HCT116 (cell line): Measurements from ENCODE around the gene TMEM9B. TPM values are rescaled to one million over a fixed set of nuclear protein-coding genes. Genes with fewer than 3 reads are reported as not detected.

Source experiments
- ATAC-seq: fragments of 200-7000 bp; cut with Tn5 transposase; 2 replicates; pipeline ENCODE4 v1.9.1; 2020; ENCODE audit warnings: mild to moderate bottlenecking, moderate library complexity
- BruUV-seq: library from RNA; stranded (reverse); fragments of 400-500 nt; replicated peaks from 2 replicates; lab custom pipeline; 2021; lab: Mats Ljungman, UMichigan
- CTCF ChIA-PET: fragments of 300-600 bp; sonication (Branson Sonifier 250); formaldehyde crosslinking; loops from one replicate; lab custom pipeline; 2021; ENCODE audit warnings: antibody characterized with exemption; lab: Charles Lee
- POLR2A ChIA-PET: fragments of 300-600, 350-600 bp; sonication (Branson Sonifier 250); formaldehyde crosslinking; loops from one replicate; lab custom pipeline; 2021; ENCODE audit warnings: antibody characterized with exemption; lab: Charles Lee
- RAD21 ChIA-PET, 2 experiments: fragments of 300-600 bp; sonication (Branson Sonifier 250); formaldehyde crosslinking; loops; one replicate each; lab custom pipeline; 2023; ENCODE audit warnings: low total read pairs in 2 of 2; ENCODE audit not compliant: uncharacterized antibody in 2 of 2, unreplicated experiment in 2 of 2, low non-redundant PET in 1 of 2; lab: Charles Lee
- DNase-seq: peaks from one replicate; pipeline ENCODE4 v3.0.0-alpha.2; 2010; ENCODE audit warnings: low read depth, low spot score
- H2AFZ ChIP-seq: fragments of 200-600 bp; shearing (Covaris generic), sonication (generic); 2 replicates; pipeline ENCODE4 v1.6.1; 2017; ENCODE audit warnings: low read depth, mixed run types, mixed read lengths, antibody characterized with exemption, low read length; ENCODE audit not compliant: poor library complexity, severe bottlenecking
- H3K27ac ChIP-seq: 2 replicates; pipeline ENCODE4 v1.5.1; 2012; ENCODE audit warnings: low read depth, low read length
- H3K27me3 ChIP-seq: fragments of 200-600 bp; sonication (generic); 2 replicates; pipeline ENCODE4 v1.6.1; 2016; ENCODE audit warnings: mixed run types, low read length, mixed read lengths; ENCODE audit not compliant: insufficient read depth
- H3K36me3 ChIP-seq, 2 experiments: fragments of 200-500 bp in 1 of 2; fragments of 200-600 bp in 1 of 2; sonication (Bioruptor generic) in 1 of 2; sonication (generic) in 1 of 2; 2 replicates each; pipeline versions ENCODE4 v1.5.1 to v1.6.1; 2014 to 2016; ENCODE audit warnings: low read length in 2 of 2, inconsistent platforms in 1 of 2, mixed read lengths in 1 of 2, mixed run types in 1 of 2; ENCODE audit not compliant: insufficient read depth in 2 of 2, control insufficient read depth in 1 of 2
- H3K4me1 ChIP-seq, 2 experiments: fragments of 200-600 bp in 1 of 2; sonication (generic) in 1 of 2; 2 replicates each; pipeline versions ENCODE4 v1.5.1 to v1.6.1; 2012 to 2017; ENCODE audit warnings: low read length in 2 of 2, inconsistent platforms in 1 of 2, mild to moderate bottlenecking in 1 of 2, mixed read lengths in 1 of 2, mixed run types in 1 of 2, moderate library complexity in 1 of 2; ENCODE audit not compliant: insufficient read depth in 2 of 2, control insufficient read depth in 1 of 2
- H3K4me2 ChIP-seq: fragments of 200-600 bp; sonication (generic); 2 replicates; pipeline ENCODE4 v1.6.1; 2017; ENCODE audit warnings: mixed run types, low read length, mixed read lengths
- H3K4me3 ChIP-seq, 2 experiments: fragments of 200-600 bp in 1 of 2; sonication (generic) in 1 of 2; replicated peaks in 1 of 2; 2 replicates each; pipeline ENCODE4 v1.5.1; 2011 to 2016; ENCODE audit warnings: low read length in 2 of 2, control low read depth in 1 of 2, low read depth in 1 of 2, mild to moderate bottlenecking in 1 of 2, mixed read lengths in 1 of 2, mixed run types in 1 of 2
- H3K79me2 ChIP-seq: fragments of 200-600 bp; sonication (generic); 2 replicates; pipeline ENCODE4 v1.6.1; 2017; ENCODE audit warnings: mild to moderate bottlenecking, mixed run types, low read length, moderate library complexity, mixed read lengths; ENCODE audit not compliant: insufficient read depth
- H3K9ac ChIP-seq: fragments of 200-600 bp; sonication (generic); 2 replicates; pipeline ENCODE4 v1.6.1; 2016; ENCODE audit warnings: low read length, mixed read lengths
- H3K9me2 ChIP-seq: fragments of 200-600 bp; sonication (generic), shearing (Covaris generic); 2 replicates; pipeline ENCODE4 v1.6.1; 2017; ENCODE audit warnings: mixed run types, mild to moderate bottlenecking, moderate library complexity; ENCODE audit not compliant: insufficient read depth
- H3K9me3 ChIP-seq, 2 experiments: fragments of 200-500 bp in 1 of 2; fragments of 200-600 bp in 1 of 2; sonication (Bioruptor generic) in 1 of 2; sonication (generic) in 1 of 2; 2 replicates each; pipeline ENCODE4 v1.6.1; 2014 to 2017; ENCODE audit warnings: low read length in 2 of 2, mixed read lengths in 2 of 2, inconsistent platforms in 1 of 2, low read depth in 1 of 2, mild to moderate bottlenecking in 1 of 2, mixed run types in 1 of 2, moderate library complexity in 1 of 2; ENCODE audit not compliant: control insufficient read depth in 1 of 2, insufficient read depth in 1 of 2
- H4K20me1 ChIP-seq: fragments of 200-600 bp; sonication (generic), shearing (Covaris generic); 2 replicates; pipeline ENCODE4 v1.6.1; 2017; ENCODE audit warnings: mixed run types, mild to moderate bottlenecking, moderate library complexity; ENCODE audit not compliant: insufficient read depth
- CEBPB ChIP-seq: IDR thresholded peaks from 2 replicates; pipeline ENCODE4 v1.6.1; 2012; ENCODE audit warnings: low read depth
- EGR1 ChIP-seq: IDR thresholded peaks from 2 replicates; pipeline ENCODE4 v1.6.1; 2012; ENCODE audit warnings: low read depth
- ELF1 ChIP-seq: IDR thresholded peaks from 2 replicates; pipeline ENCODE4 v1.6.1; 2012; ENCODE audit warnings: low read depth, borderline replicate concordance
- EZH2phosphoT487 ChIP-seq: fragments of 200-600 bp; IDR thresholded peaks from 2 replicates; pipeline ENCODE4 v1.6.1; 2018; ENCODE audit warnings: antibody characterized with exemption, borderline replicate concordance
- JUND ChIP-seq: IDR thresholded peaks from 2 replicates; pipeline ENCODE4 v1.6.1; 2012
- POLR2A ChIP-seq: IDR thresholded peaks from 2 replicates; pipeline ENCODE4 v1.7.0; 2011; ENCODE audit warnings: borderline replicate concordance; ENCODE audit not compliant: insufficient read depth, insufficient read length; ENCODE audit errors: extremely low read depth
- POLR2AphosphoS5 ChIP-seq: IDR thresholded peaks from 2 replicates; pipeline ENCODE4 v1.6.1; 2011; ENCODE audit warnings: mild to moderate bottlenecking, low read depth, low read length, moderate library complexity
- RAD21 ChIP-seq: IDR thresholded peaks from 2 replicates; pipeline ENCODE4 v1.6.1; 2012; ENCODE audit warnings: low read depth, mild to moderate bottlenecking
- REST ChIP-seq: IDR thresholded peaks from 2 replicates; pipeline ENCODE4 v1.6.1; 2012; ENCODE audit warnings: low read depth
- TCF7L2 ChIP-seq: IDR thresholded peaks from 2 replicates; pipeline ENCODE4 v1.7.0; 2011; ENCODE audit warnings: borderline replicate concordance, inconsistent platforms; ENCODE audit not compliant: insufficient read depth, insufficient read length; ENCODE audit errors: extremely low read depth
- YY1 ChIP-seq: IDR thresholded peaks from 2 replicates; pipeline ENCODE4 v1.6.1; 2011; ENCODE audit warnings: low read length, low read depth, moderate library complexity, mild to moderate bottlenecking; ENCODE audit not compliant: insufficient replicate concordance; ENCODE audit errors: extremely low read depth
- ZFX ChIP-seq: fragments of 450-650 bp; IDR thresholded peaks from 2 replicates; pipeline ENCODE4 v1.6.1; 2017
- intact Hi-C: fragments of 100-400 bp; cut with micrococcal nuclease; formaldehyde crosslinking; loops from 2 replicates; pipeline ENCODE4 v1.10.0; 2022
- total RNA-seq: library from RNA; stranded (reverse); gene quantifications from one replicate; pipeline ENCODE4 v1.2.1, GENCODE V29; 2021; ENCODE audit not compliant: unreplicated experiment
- TF ChIP-seq, protein P1 (sequence below): IDR thresholded peaks from 2 replicates; pipeline ENCODE4 v1.6.1; 2011; ENCODE audit warnings: mild to moderate bottlenecking, low read length, moderate library complexity; ENCODE audit not compliant: insufficient replicate concordance; ENCODE audit errors: extremely low read depth

TMEM9B gene
- total RNA-seq, 1 experiment from 2014 or later, result 26.8 TPM

- Histone ChIP-seq H3K36me3 (peaks cover 0 to 7% of the 10 kb centered on the region in 2 experiments; a peak in 1 of 4 replicates), H3K9me3 (no peaks in the 10 kb centered on the region), H3K4me2 (no peak overlapping the region), H3K4me3 (no peak overlapping the region), H4K20me1 (no peaks in the 10 kb centered on the region), H3K9ac (no peak overlapping the region), H3K79me2 (no peaks in the 10 kb centered on the region), H2AFZ (no peak overlapping the region), H3K4me1 (peaks cover 0 to under 1% of the 10 kb centered on the region in 2 experiments; a peak in 1 of 4 replicates), H3K27ac (no peak overlapping the region), H3K27me3 (no peaks in the 10 kb centered on the region), H3K9me2 (no peaks in the 10 kb centered on the region)
- ATAC-seq, result no peak
- intact Hi-C loops, result no loop called here
- ChIA-PET RAD21 (no interaction called here), POLR2A (no interaction called here), CTCF (interaction anchor here (1.0 kb wide), 1 partner anchor 9 kb away, joined by 4 read pairs; no protein-coding TSS in a partner anchor)
- DNase-seq, result no peak
- TF ChIP-seq RAD21 (no peak), CEBPB (no peak), POLR2AphosphoS5 (no peak), ELF1 (no peak), YY1 (no peak), TCF7L2 (no peak), EGR1 (no peak), JUND (no peak), REST (no peak), EZH2phosphoT487 (no peak), ZFX (no peak), POLR2A (no peak)
- TF ChIP-seq, protein P1, sequence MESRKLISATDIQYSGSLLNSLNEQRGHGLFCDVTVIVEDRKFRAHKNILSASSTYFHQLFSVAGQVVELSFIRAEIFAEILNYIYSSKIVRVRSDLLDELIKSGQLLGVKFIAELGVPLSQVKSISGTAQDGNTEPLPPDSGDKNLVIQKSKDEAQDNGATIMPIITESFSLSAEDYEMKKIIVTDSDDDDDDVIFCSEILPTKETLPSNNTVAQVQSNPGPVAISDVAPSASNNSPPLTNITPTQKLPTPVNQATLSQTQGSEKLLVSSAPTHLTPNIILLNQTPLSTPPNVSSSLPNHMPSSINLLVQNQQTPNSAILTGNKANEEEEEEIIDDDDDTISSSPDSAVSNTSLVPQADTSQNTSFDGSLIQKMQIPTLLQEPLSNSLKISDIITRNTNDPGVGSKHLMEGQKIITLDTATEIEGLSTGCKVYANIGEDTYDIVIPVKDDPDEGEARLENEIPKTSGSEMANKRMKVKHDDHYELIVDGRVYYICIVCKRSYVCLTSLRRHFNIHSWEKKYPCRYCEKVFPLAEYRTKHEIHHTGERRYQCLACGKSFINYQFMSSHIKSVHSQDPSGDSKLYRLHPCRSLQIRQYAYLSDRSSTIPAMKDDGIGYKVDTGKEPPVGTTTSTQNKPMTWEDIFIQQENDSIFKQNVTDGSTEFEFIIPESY, result no peak
- no TSS peak for BruUV-seq
Measured at GRCh38 chr11:8925711-8926110, 38.5 kb downstream of the TMEM9B start.
